Measurements from ENCODE around the gene GPN1. TPM values are rescaled to one million over a fixed set of nuclear protein-coding genes. Genes with fewer than 3 reads are reported as not detected.

Gene GPN1
- total RNA-seq, 1 experiment from 2014 or later: 48.5 TPM

DNA sequence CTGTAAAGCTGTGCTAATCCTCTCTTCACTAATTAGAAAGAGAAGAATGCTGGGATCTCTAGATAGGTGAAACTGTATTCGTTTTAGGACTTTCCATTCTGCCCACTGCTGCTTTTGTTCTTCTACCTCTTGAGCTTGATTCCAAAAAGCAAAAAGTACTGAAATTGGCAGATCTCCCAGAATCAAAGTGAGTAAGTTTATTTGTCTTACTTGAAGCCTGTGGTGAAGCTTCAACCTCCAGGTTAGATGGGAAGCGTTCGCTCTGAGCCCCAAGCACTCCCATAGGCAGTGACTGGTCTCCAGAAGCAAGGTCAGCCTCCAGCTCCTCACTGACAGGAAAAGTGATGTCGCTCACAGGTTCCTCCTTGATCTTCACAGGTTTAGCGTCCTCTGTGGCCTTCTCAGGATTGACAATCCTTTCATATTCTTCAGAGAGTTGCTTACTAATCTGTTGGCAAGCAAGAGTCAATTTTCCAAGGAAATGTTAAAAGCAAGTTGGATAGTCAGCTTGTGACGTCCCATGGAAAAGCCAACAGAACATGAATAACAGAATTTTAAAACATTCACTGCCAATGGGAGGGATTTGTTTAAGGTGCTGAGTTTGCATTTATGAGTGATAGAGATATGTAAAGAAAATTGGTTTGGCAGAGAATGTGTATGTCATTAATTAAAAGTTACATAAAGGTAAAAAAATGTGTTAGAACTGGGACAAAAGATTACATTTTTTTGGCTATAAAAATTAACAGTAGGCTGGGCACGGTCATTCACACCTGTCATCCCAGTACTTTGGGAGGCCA is 26.5 kb downstream of the GPN1 start:
- H3K56ac ChIP-seq (ENCODE audit: insufficient read length, low read depth, low read length): no peak overlapping the region
- H2BK120ac ChIP-seq (ENCODE audit: low read depth, low read length, poor library complexity, severe bottlenecking): no peak overlapping the region
- H3K79me2 ChIP-seq (ENCODE audit: insufficient read depth, low read length): no peaks in the 10 kb centered on the region
- Mint-ChIP-seq H3K4me1 (peaks cover 10 to 14% of the 10 kb centered on the region in 2 experiments), H3K4me3 (no peak overlapping the region), H3K9me3 (no peaks in the 10 kb centered on the region), H3K27me3 (ENCODE audit: low read depth) (no peaks in the 10 kb centered on the region), H3K36me3 (ENCODE audit: insufficient read depth in 1 of 3, low read depth in 3 of 3) (peaks cover 13 to 72% (median 65%) of the 10 kb centered on the region in 3 experiments; a peak in 6 of 7 replicates), H3K27ac (peak overlapping the region in 2 of 3 experiments; percentile 55 to 96; a peak in 3 of 7 replicates)
- DNase-seq: no peak
- no peaks in the 10 kb centered on the region for H3K4me1 ChIP-seq (ENCODE audit: insufficient read depth, low read length)
- H2AFZ ChIP-seq (ENCODE audit: low read length): no peak overlapping the region
- H2BK5ac ChIP-seq (ENCODE audit: insufficient read length, low read length): no peak overlapping the region
- no peaks in the 10 kb centered on the region for H3K79me1 ChIP-seq (ENCODE audit: insufficient read depth, low read depth, low read length, poor library complexity, severe bottlenecking)
- no peak overlapping the region for H3T11ph ChIP-seq (ENCODE audit: low read length)
- no CpG with 5 or more reads among the region's 7 CpGs for WGBS (ENCODE audit: extremely low coverage, insufficient read length, low lambda C conversion rate)
- no peaks in the 10 kb centered on the region for H3K9me3 ChIP-seq (ENCODE audit: control insufficient read depth, low read depth, low read length)
- no peak overlapping the region for H2BK15ac ChIP-seq (ENCODE audit: low read depth, low read length)
- TF ChIP-seq, protein P1, sequence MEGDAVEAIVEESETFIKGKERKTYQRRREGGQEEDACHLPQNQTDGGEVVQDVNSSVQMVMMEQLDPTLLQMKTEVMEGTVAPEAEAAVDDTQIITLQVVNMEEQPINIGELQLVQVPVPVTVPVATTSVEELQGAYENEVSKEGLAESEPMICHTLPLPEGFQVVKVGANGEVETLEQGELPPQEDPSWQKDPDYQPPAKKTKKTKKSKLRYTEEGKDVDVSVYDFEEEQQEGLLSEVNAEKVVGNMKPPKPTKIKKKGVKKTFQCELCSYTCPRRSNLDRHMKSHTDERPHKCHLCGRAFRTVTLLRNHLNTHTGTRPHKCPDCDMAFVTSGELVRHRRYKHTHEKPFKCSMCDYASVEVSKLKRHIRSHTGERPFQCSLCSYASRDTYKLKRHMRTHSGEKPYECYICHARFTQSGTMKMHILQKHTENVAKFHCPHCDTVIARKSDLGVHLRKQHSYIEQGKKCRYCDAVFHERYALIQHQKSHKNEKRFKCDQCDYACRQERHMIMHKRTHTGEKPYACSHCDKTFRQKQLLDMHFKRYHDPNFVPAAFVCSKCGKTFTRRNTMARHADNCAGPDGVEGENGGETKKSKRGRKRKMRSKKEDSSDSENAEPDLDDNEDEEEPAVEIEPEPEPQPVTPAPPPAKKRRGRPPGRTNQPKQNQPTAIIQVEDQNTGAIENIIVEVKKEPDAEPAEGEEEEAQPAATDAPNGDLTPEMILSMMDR (conservative IDR thresholded peaks at IDR 0.05): no peak
- H3K4me2 ChIP-seq (ENCODE audit: insufficient read depth, insufficient read length, low read length): no peak overlapping the region
- H2BK12ac ChIP-seq (ENCODE audit: insufficient read length, low read depth, low read length): no peak overlapping the region
- no peak overlapping the region for H3K14ac ChIP-seq (ENCODE audit: insufficient read depth, low read length)
- no peak overlapping the region for H4K8ac ChIP-seq (replicated peaks; ENCODE audit: insufficient read length, low read depth, low read length)
- H3K27ac ChIP-seq (ENCODE audit: insufficient read length, low read depth, low read length): no peak overlapping the region
- H4K91ac ChIP-seq (ENCODE audit: insufficient read length, low read depth, low read length): no peak overlapping the region
- H3K4ac ChIP-seq (ENCODE audit: low read depth, low read length): no peak overlapping the region
- H4K5ac ChIP-seq (ENCODE audit: insufficient read length, low read depth, low read length): no peak overlapping the region
- H3K27me3 ChIP-seq (ENCODE audit: insufficient read depth, low read length): no peaks in the 10 kb centered on the region
- no peaks in the 10 kb centered on the region for H3K23me2 ChIP-seq (ENCODE audit: insufficient read length, low read depth, low read length, poor library complexity, severe bottlenecking)
- H2AK5ac ChIP-seq (ENCODE audit: insufficient read length, low read length): no peak overlapping the region
- H3K9ac ChIP-seq (ENCODE audit: extremely low read depth, insufficient read length, low read length): no peak overlapping the region
- no peak overlapping the region for H2BK20ac ChIP-seq (ENCODE audit: low read depth, low read length, poor library complexity, severe bottlenecking)
- H3K18ac ChIP-seq (ENCODE audit: insufficient read length, low read depth, low read length): no peak overlapping the region
- no peak overlapping the region for H3K23ac ChIP-seq (ENCODE audit: insufficient read length, low read depth, low read length)
- H4K20me1 ChIP-seq (ENCODE audit: control insufficient read depth, insufficient read depth, insufficient read length): no peaks in the 10 kb centered on the region
